HG02970 (cell line): ENCODE results near the gene AUH.

ENCODE experiments used
- ATAC-seq: cut with Tn5 transposase; IDR thresholded peaks from one replicate; pipeline ENCODE4 v1.9.1; 2021; ENCODE audit warnings: mild to moderate bottlenecking, moderate library complexity, moderate number of reproducible peaks; ENCODE audit not compliant: unreplicated experiment, low FRiP score

AUH gene

GRCh38 chr9:91193658-91194391, 167.9 kb downstream of the AUH start:
- peak; percentile 51 for ATAC-seq

- ATAC-seq, result peak; percentile 23
These were observed 168.5 kb downstream of the AUH start for GRCh38 chr9:91193087-91193657.

GRCh38 chr9:91192381-91193086, 169.2 kb downstream of the AUH start:
- ATAC-seq, result peak; percentile 16

GRCh38 chr9:91191411-91192380, 170.0 kb downstream of the AUH start:
- ATAC-seq, result no peak

GRCh38 chr9:91190062-91190461, 171.7 kb downstream of the AUH start:
- ATAC-seq, result no peak

GRCh38 chr9:91188719-91189590, 172.8 kb downstream of the AUH start:
- ATAC-seq, result no peak

GRCh38 chr9:91187965-91188344, 173.8 kb downstream of the AUH start:
- ATAC-seq, result no peak

- no peak for ATAC-seq
These were observed 174.3 kb downstream of the AUH start for GRCh38 chr9:91187311-91187964.

GRCh38 chr9:91186632-91187108, 175.0 kb downstream of the AUH start:
- no peak for ATAC-seq

- ATAC-seq, result no peak
These were observed 176.4 kb downstream of the AUH start for GRCh38 chr9:91185193-91185886.

GRCh38 chr9:91182429-91183225, 179.1 kb downstream of the AUH start:
- no peak for ATAC-seq

GRCh38 chr9:91181541-91181940, 180.2 kb downstream of the AUH start:
- ATAC-seq, result no peak

GRCh38 chr9:91180930-91181268, 180.8 kb downstream of the AUH start:
- no peak for ATAC-seq

GRCh38 chr9:91180240-91180929, 181.3 kb downstream of the AUH start:
- no peak for ATAC-seq

GRCh38 chr9:91179237-91180138, 182.2 kb downstream of the AUH start:
- no peak for ATAC-seq
